Fibroblast of skin of abdomen (primary cell): ENCODE data around the gene IRGQ.
A peak's percentile ranks its signal among the peaks of the same experiment; 100 is the strongest.
"Not testable (repeated sequence)": the region's sequence is repeated elsewhere in the genome, so short reads cannot be mapped to it uniquely, and the experiment has no call there.

ENCODE experiments used
- DNase-seq: peaks from one replicate; pipeline ENCODE4 v3.0.0-alpha.2; 2013

Gene IRGQ

GRCh38 chr19:43623889-43624670 is 28.1 kb upstream of the IRGQ start:
- no peak for DNase-seq

- no peak for DNase-seq
These were observed 27.0 kb upstream of the IRGQ start for GRCh38 chr19:43622956-43623355.

- DNase-seq, result no peak
These were observed 26.1 kb upstream of the IRGQ start for GRCh38 chr19:43622070-43622469.

- DNase-seq, result no peak
These were observed 24.4 kb upstream of the IRGQ start for GRCh38 chr19:43620061-43621001.

- peak; percentile 90 for DNase-seq
These were observed 23.5 kb upstream of the IRGQ start, which contains the start of gene ZNF428 for GRCh38 chr19:43619262-43620060. Gene ZNF428 (minus strand): TSS chr19:43619629. CDS start chr19:43614304, 5,325 bp downstream.

GRCh38 chr19:43618921-43619261 is 23.0 kb upstream of the IRGQ start:
- DNase-seq, result peak; percentile 29

GRCh38 chr19:43616954-43617353 is 21.0 kb upstream of the IRGQ start:
- DNase-seq, result no peak

- no peak for DNase-seq
These were observed 20.4 kb upstream of the IRGQ start for GRCh38 chr19:43616306-43616705.

GRCh38 chr19:43612374-43612773 is 16.4 kb upstream of the IRGQ start:
- DNase-seq, result no peak

GRCh38 chr19:43611788-43612187 is 15.9 kb upstream of the IRGQ start, which contains the start of gene SRRM5:
Gene SRRM5 (plus strand): TSS chr19:43612088. CDS start chr19:43612122, 34 bp downstream.
- DNase-seq, result no peak

- no peak for DNase-seq
These were observed 14.6 kb upstream of the IRGQ start for GRCh38 chr19:43610493-43610892.

GRCh38 chr19:43609872-43610271 is 13.9 kb upstream of the IRGQ start:
- DNase-seq, result no peak

- DNase-seq, result no peak
These were observed 11.6 kb upstream of the IRGQ start for GRCh38 chr19:43607238-43608205.

- DNase-seq, result no peak
These were observed 10.8 kb upstream of the IRGQ start for GRCh38 chr19:43606569-43607229.

GRCh38 chr19:43605875-43606568 is 10.1 kb upstream of the IRGQ start:
- no peak for DNase-seq

- not testable (repeated sequence) for DNase-seq
These were observed 4.4 kb upstream of the IRGQ start for GRCh38 chr19:43600326-43600725.

- DNase-seq, result no peak
These were observed 3.8 kb upstream of the IRGQ start for GRCh38 chr19:43599635-43600295.

- no peak for DNase-seq
These were observed 2.7 kb upstream of the IRGQ start for GRCh38 chr19:43598445-43599240.

- no peak for DNase-seq
These were observed 1.9 kb upstream of the IRGQ start for GRCh38 chr19:43597876-43598275.
